Activated CD4-positive, alpha-beta memory T cell treated with anti-CD3 and anti-CD28 coated beads for 36 hours (primary cell): ENCODE results near the gene MCL1. TPM values are rescaled to one million over a fixed set of nuclear protein-coding genes. Genes with fewer than 3 reads are reported as not detected.

ENCODE experiments used
- CTCF ChIA-PET: fragments of 350-600 bp; sonication (Branson Sonifier 250); formaldehyde crosslinking; loops from one replicate; lab custom pipeline; 2021; ENCODE audit warnings: antibody characterized with exemption, inconsistent platforms; lab: Charles Lee
- POLR2A ChIA-PET: fragments of 350-600 bp; sonication (Branson Sonifier 250); formaldehyde crosslinking; loops from one replicate; lab custom pipeline; 2021; ENCODE audit warnings: antibody characterized with exemption; lab: Charles Lee
- DNase-seq: peaks from one replicate; pipeline ENCODE4 v3.0.0-alpha.2; 2020
- H3K27ac Mint-ChIP-seq: one replicate; pipeline ENCODE4 v1.8.0; 2021; ENCODE audit warnings: mixed read lengths
- H3K27me3 Mint-ChIP-seq: one replicate; pipeline ENCODE4 v1.8.0; 2021; ENCODE audit warnings: mixed read lengths
- H3K36me3 Mint-ChIP-seq: one replicate; pipeline ENCODE4 v1.8.0; 2021; ENCODE audit warnings: mixed read lengths
- H3K4me1 Mint-ChIP-seq: one replicate; pipeline ENCODE4 v1.8.0; 2021; ENCODE audit warnings: low read depth, mixed read lengths
- H3K4me3 Mint-ChIP-seq: one replicate; pipeline ENCODE4 v1.8.0; 2021; ENCODE audit warnings: mild to moderate bottlenecking, mixed read lengths
- H3K9me3 Mint-ChIP-seq: one replicate; pipeline ENCODE4 v1.8.0; 2021; ENCODE audit warnings: mixed read lengths
- intact Hi-C: fragments of 100-400 bp; cut with micrococcal nuclease; formaldehyde crosslinking; loops from one replicate; pipeline ENCODE4 v1.15.1; 2023
- microRNA-seq: library from miRNA; unstranded; fragments of <30 nt; microRNA quantifications from one replicate; pipeline ENCODE4 v1.2.0, GENCODE V29; 2022; ENCODE audit warnings: borderline number of aligned reads, borderline microRNAs expressed, borderline replicate concordance
- total RNA-seq, 2 experiments: library from RNA; stranded (reverse); gene quantifications; one replicate each; pipeline ENCODE4 v1.2.3, GENCODE V29; 2021

Gene MCL1
- total RNA-seq, 2 experiments from 2014 or later, result 280 to 288 TPM

GRCh38 chr1:150536836-150537731 lies 42.3 kb downstream of the MCL1 start:
- no peaks in the 10 kb centered on the region for H3K9me3 Mint-ChIP-seq
- ChIA-PET POLR2A (no interaction called here), CTCF (interaction anchor here (0.6 to 1.2 kb wide), 3 partner anchors 22 to 72 kb away, joined by 3 to 4 read pairs (median 3); partner anchors contain the start of gene FALEC)
- no peak overlapping the region for H3K4me3 Mint-ChIP-seq
- intact Hi-C loops, result no loop called here
- no peak overlapping the region for H3K27ac Mint-ChIP-seq
- no peaks in the 10 kb centered on the region for H3K36me3 Mint-ChIP-seq
- DNase-seq, result no peak
- H3K4me1 Mint-ChIP-seq, result no peaks in the 10 kb centered on the region
- H3K27me3 Mint-ChIP-seq, result no peaks in the 10 kb centered on the region

- Mint-ChIP-seq H3K36me3 (no peaks in the 10 kb centered on the region), H3K27ac (no peak overlapping the region), H3K4me3 (no peak overlapping the region), H3K9me3 (no peaks in the 10 kb centered on the region), H3K27me3 (no peaks in the 10 kb centered on the region), H3K4me1 (no peaks in the 10 kb centered on the region)
- intact Hi-C loops, result no loop called here
- POLR2A ChIA-PET, result no interaction called here
- no peak for DNase-seq
- CTCF ChIA-PET, result interaction anchor here (1.0 to 1.2 kb wide), 2 partner anchors 20 to 70 kb away, joined by 3 read pairs; partner anchors contain the start of gene FALEC
Observed at GRCh38 chr1:150535511-150536287, 43.7 kb downstream of the MCL1 start.

GRCh38 chr1:150534002-150534401 lies 45.4 kb downstream of the MCL1 start:
- Mint-ChIP-seq H3K9me3 (no peaks in the 10 kb centered on the region), H3K27me3 (no peaks in the 10 kb centered on the region), H3K4me3 (no peak overlapping the region), H3K4me1 (no peaks in the 10 kb centered on the region), H3K36me3 (no peaks in the 10 kb centered on the region), H3K27ac (no peak overlapping the region)
- DNase-seq, result no peak
- POLR2A ChIA-PET, result interaction anchor here (0.5 kb wide), 1 partner anchor 473 kb away, joined by 3 read pairs; no protein-coding TSS in a partner anchor
- CTCF ChIA-PET, result interaction anchor here (0.9 to 4.5 kb wide), 7 partner anchors 18 to 278 kb away, joined by 3 to 32 read pairs (median 5); partner anchors contain the start of gene FALEC
- intact Hi-C loops, result no loop called here

GRCh38 chr1:150532860-150533259 lies 46.5 kb downstream of the MCL1 start:
- H3K4me1 Mint-ChIP-seq, result no peaks in the 10 kb centered on the region
- intact Hi-C loops, result loop anchor here (1.0 to 2.0 kb wide), 3 partner anchors 18 to 278 kb away; partner anchors contain the start of gene FALEC
- POLR2A ChIA-PET, result no interaction called here
- H3K9me3 Mint-ChIP-seq, result no peaks in the 10 kb centered on the region
- CTCF ChIA-PET, result interaction anchor here (0.5 to 4.5 kb wide), 31 partner anchors 9 to 552 kb away, joined by 3 to 32 read pairs (median 4); partner anchors contain the start of genes FALEC and TARS2
- H3K36me3 Mint-ChIP-seq, result no peaks in the 10 kb centered on the region
- no peak overlapping the region for H3K27ac Mint-ChIP-seq
- DNase-seq, result no peak
- no peak overlapping the region for H3K4me3 Mint-ChIP-seq
- no peaks in the 10 kb centered on the region for H3K27me3 Mint-ChIP-seq

- ChIA-PET CTCF (interaction anchor here (4.5 kb wide), 1 partner anchor 15 kb away, joined by 32 read pairs; the partner anchor contains the start of gene FALEC), POLR2A (no interaction called here)
- H3K4me1 Mint-ChIP-seq, result no peaks in the 10 kb centered on the region
- no peaks in the 10 kb centered on the region for H3K9me3 Mint-ChIP-seq
- intact Hi-C loops, result no loop called here
- no peak for DNase-seq
- H3K27ac Mint-ChIP-seq, result no peak overlapping the region
- H3K27me3 Mint-ChIP-seq, result no peaks in the 10 kb centered on the region
- no peaks in the 10 kb centered on the region for H3K36me3 Mint-ChIP-seq
- no peak overlapping the region for H3K4me3 Mint-ChIP-seq
Observed at GRCh38 chr1:150530491-150531159, 48.8 kb downstream of the MCL1 start.

- POLR2A ChIA-PET, result no interaction called here
- H3K9me3 Mint-ChIP-seq, result no peaks in the 10 kb centered on the region
- intact Hi-C loops, result no loop called here
- no peaks in the 10 kb centered on the region for H3K4me1 Mint-ChIP-seq
- no peak overlapping the region for H3K4me3 Mint-ChIP-seq
- no peak for DNase-seq
- CTCF ChIA-PET, result interaction anchor here (0.6 to 1.3 kb wide), 3 partner anchors 62 to 85 kb away, joined by 3 read pairs; no protein-coding TSS in a partner anchor
- no peaks in the 10 kb centered on the region for H3K36me3 Mint-ChIP-seq
- H3K27me3 Mint-ChIP-seq, result no peaks in the 10 kb centered on the region
- no peak overlapping the region for H3K27ac Mint-ChIP-seq
Observed at GRCh38 chr1:150529017-150529416, 50.4 kb downstream of the MCL1 start.

GRCh38 chr1:150528196-150528595 lies 51.2 kb downstream of the MCL1 start:
- intact Hi-C loops, result no loop called here
- no peaks in the 10 kb centered on the region for H3K36me3 Mint-ChIP-seq
- H3K9me3 Mint-ChIP-seq, result no peaks in the 10 kb centered on the region
- ChIA-PET POLR2A (no interaction called here), CTCF (interaction anchor here (0.6 kb wide), 1 partner anchor 40 kb away, joined by 3 read pairs; no protein-coding TSS in a partner anchor)
- no peak overlapping the region for H3K27ac Mint-ChIP-seq
- no peaks in the 10 kb centered on the region for H3K4me1 Mint-ChIP-seq
- no peak overlapping the region for H3K4me3 Mint-ChIP-seq
- no peak for DNase-seq
- H3K27me3 Mint-ChIP-seq, result no peaks in the 10 kb centered on the region

- Mint-ChIP-seq H3K9me3 (no peaks in the 10 kb centered on the region), H3K4me3 (no peak overlapping the region), H3K4me1 (no peaks in the 10 kb centered on the region), H3K36me3 (no peaks in the 10 kb centered on the region), H3K27me3 (no peaks in the 10 kb centered on the region), H3K27ac (no peak overlapping the region)
- ChIA-PET CTCF (no interaction called here), POLR2A (no interaction called here)
- no peak for DNase-seq
- intact Hi-C loops, result no loop called here
Observed at GRCh38 chr1:150525348-150525747, 54.1 kb downstream of the MCL1 start.

Small RNA genes lying within 50 kb of the gene (microRNA-seq; reads per million reads assigned to microRNA genes)
- not detected for gene MIR4257

Other genes starting within 250 kb of the MCL1 start
- 10 to 100 TPM; 22.2 to 22.6 TPM for gene RPRD2, start 215.5 kb downstream of the MCL1 start, total RNA-seq
- gene TARS2, start 92.2 kb downstream of the MCL1 start, total RNA-seq, result 10 to 100 TPM; 46.3 to 51.7 TPM
- 1 to 10 TPM; 1.1 to 1.5 TPM for gene ECM1, start 71.5 kb downstream of the MCL1 start, total RNA-seq
- gene FALEC, start 63.9 kb downstream of the MCL1 start, total RNA-seq, result not detected
- 1 to 10 TPM; 1.1 TPM for gene ADAMTSL4, start 30.2 kb downstream of the MCL1 start, total RNA-seq
- gene ENSA, start 50.0 kb upstream of the MCL1 start, total RNA-seq, result 100 to 1,000 TPM; 212 to 219 TPM
- 10 to 100 TPM; 26.1 to 29.1 TPM for gene GOLPH3L, start 117.5 kb upstream of the MCL1 start, total RNA-seq
- not detected for gene HORMAD1, start 141.3 kb upstream of the MCL1 start, total RNA-seq
- gene CTSS, start 186.2 kb upstream of the MCL1 start, total RNA-seq, result 10 to 100 TPM; 39.4 to 45.5 TPM
- 1 to 10 TPM; 1.4 to 1.7 TPM for gene CTSK, start 228.7 kb upstream of the MCL1 start, total RNA-seq